Measurements from ENCODE around the gene PIGC. TPM values are rescaled to one million over a fixed set of nuclear protein-coding genes. Genes with fewer than 3 reads are reported as not detected.

The PIGC gene
- total RNA-seq, 1 donor from 2014 or later = 20.4 TPM

DNA sequence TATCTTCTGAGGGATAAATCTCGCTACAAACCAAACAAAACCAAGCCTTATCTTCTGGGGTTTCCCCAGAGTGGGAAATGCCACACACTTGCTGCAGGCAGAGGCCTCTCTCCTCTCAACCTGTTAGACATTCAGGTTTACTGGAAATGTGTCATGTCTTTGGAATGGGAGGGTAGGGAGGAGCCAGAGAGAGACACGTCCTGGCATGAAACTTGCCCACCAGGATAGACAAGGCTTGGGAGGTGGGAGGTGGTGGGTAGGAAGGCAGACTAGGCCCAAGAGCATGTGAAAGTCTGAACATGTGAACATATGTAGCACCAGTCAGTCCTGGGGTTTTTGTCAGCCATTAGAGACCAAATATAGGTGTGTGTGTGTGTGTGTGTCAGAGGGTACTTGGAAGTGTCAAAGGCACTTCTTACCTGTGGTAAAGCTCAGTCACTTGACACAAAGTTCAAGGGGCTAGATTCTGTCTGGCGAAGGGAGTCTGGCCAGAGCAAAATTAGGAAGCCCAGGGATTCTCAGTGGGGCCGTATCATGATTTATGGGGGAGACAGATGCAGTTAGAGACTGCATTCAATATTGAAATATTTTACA is 32.4 kb upstream of the PIGC start:
- H3K27me3 Mint-ChIP-seq = peaks cover 21% of the 10 kb centered on the region
- intact Hi-C loops (cut with micrococcal nuclease) = no loop called here
- H3K27ac Mint-ChIP-seq = no peak overlapping the region
- no peaks in the 10 kb centered on the region for H3K9me3 Mint-ChIP-seq
- no peak for DNase-seq
- no peaks in the 10 kb centered on the region for H3K36me3 Mint-ChIP-seq (ENCODE audit: low read depth)
- no peak overlapping the region for H3K4me3 Mint-ChIP-seq
- peaks cover 6% of the 10 kb centered on the region for H3K4me1 Mint-ChIP-seq

DNA sequence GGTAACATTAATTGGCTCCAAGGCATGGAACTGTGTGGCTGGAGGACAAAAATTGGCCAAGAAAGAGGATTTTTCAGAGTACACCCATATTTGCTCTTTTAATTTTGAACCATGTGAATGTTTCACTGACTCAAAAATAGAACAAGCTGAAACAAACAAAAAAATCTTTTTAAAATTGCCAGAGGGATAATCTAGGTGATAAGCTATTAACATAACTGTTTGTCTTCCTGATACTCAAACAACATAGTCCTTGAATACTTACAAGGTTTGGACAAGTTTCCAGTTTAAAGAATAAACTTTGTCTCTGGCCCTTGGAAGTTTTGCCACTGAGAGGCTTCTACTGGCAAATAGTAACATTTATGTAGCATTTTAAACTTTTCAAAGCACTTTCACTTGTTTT is 30.0 kb upstream of the PIGC start:
- no peak for DNase-seq

DNA sequence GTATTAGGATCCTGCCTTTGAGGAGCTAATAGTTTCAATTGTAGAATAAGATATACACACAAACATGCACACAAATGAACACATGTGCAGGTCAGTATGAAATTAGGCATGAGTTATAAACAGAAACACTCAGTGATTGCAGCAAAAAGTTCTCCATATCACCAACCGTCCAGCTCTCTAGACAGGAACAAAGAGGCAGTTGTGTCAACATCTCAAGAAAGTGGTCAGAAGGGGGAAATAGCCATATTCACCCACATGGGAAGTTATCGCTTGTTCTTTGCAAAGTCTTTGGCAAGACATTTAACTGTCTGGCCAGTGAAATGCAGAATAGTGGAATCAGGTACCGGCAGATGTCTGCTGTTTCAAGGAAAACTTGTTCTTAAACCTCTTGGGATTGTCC is 29.4 kb upstream of the PIGC start:
- H3K36me3 Mint-ChIP-seq (ENCODE audit: low read depth) = no peaks in the 10 kb centered on the region
- DNase-seq = no peak
- no peaks in the 10 kb centered on the region for H3K4me1 Mint-ChIP-seq
- peaks cover 21% of the 10 kb centered on the region for H3K27me3 Mint-ChIP-seq
- no peak overlapping the region for H3K27ac Mint-ChIP-seq
- H3K4me3 Mint-ChIP-seq = no peak overlapping the region
- H3K9me3 Mint-ChIP-seq = no peaks in the 10 kb centered on the region
- intact Hi-C loops (cut with micrococcal nuclease) = no loop called here

More for the DNA sequence above, 30.0 kb upstream of the PIGC start:
- intact Hi-C loops (cut with micrococcal nuclease) = no loop called here
- Mint-ChIP-seq H3K4me1 (no peaks in the 10 kb centered on the region), H3K27me3 (peaks cover 21% of the 10 kb centered on the region), H3K27ac (no peak overlapping the region), H3K9me3 (no peaks in the 10 kb centered on the region), H3K4me3 (no peak overlapping the region), H3K36me3 (ENCODE audit: low read depth) (no peaks in the 10 kb centered on the region)

DNA sequence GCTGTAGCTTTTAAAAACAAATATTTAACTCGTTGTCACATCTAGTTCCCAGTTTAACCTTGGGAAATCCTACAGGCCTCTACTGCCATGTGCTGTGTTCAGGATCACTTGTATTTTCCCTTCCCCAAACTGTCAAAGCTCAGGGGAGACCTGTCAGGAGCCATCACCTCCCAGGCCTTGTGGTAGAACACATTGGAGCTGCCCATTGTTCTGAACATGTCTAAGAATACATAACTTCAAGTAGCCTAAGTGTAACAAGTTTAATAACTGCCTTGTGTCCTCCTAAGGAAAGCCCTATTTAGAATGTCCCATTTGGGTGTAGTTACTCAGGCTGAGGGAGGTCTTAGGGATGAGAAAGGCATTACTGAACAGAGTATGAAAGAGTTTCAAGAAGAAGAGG is 28.6 kb upstream of the PIGC start:
- no peaks in the 10 kb centered on the region for H3K36me3 Mint-ChIP-seq (ENCODE audit: low read depth)
- no peak overlapping the region for H3K4me3 Mint-ChIP-seq
- no peak overlapping the region for H3K27ac Mint-ChIP-seq
- H3K27me3 Mint-ChIP-seq = peaks cover 21% of the 10 kb centered on the region
- DNase-seq = no peak
- no peaks in the 10 kb centered on the region for H3K4me1 Mint-ChIP-seq
- intact Hi-C loops (cut with micrococcal nuclease) = no loop called here
- no peaks in the 10 kb centered on the region for H3K9me3 Mint-ChIP-seq

DNA sequence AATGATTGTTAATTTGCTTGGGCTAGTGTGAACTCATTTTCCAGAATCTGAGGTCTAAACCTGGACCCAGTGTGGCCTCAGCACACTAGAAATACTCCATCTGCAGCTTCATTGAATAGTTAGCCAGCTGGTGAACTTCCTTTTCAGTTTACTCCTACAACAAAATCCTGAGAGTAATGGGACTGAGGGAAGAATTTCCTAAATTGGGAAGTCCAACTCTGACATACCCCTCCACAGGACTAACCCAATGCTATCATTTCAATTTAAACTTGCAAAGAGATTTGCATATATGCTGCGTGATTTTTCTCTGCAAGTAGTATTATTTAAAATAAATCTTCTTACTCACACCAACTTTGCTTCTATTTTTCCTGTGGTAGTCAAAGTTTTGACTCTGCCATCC is 27.8 kb upstream of the PIGC start:
- intact Hi-C loops (cut with micrococcal nuclease) = no loop called here
- H3K9me3 Mint-ChIP-seq = no peaks in the 10 kb centered on the region
- no peak overlapping the region for H3K4me3 Mint-ChIP-seq
- no peak overlapping the region for H3K27ac Mint-ChIP-seq
- DNase-seq = no peak
- peaks cover 21% of the 10 kb centered on the region for H3K27me3 Mint-ChIP-seq
- H3K4me1 Mint-ChIP-seq = no peaks in the 10 kb centered on the region
- H3K36me3 Mint-ChIP-seq (ENCODE audit: low read depth) = no peaks in the 10 kb centered on the region

DNA sequence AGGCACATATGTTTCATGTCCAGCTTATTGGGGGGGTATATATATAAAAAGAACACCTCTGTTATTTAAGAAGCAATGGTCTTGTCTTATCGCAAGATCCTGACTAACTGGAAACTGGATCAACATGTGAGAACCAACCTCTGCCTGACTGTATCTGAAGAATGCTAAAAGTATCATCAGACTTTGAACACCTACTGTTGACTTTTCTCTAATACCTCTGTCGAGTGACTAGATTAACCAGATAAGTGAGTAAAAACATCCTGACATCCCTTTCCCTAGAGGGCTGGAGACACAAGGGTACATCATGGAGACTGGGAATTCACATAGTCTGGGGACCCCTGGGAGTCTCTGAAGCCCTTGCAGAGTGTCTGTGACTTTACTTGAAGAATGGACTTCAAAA is 26.3 kb upstream of the PIGC start:
- Mint-ChIP-seq H3K36me3 (ENCODE audit: low read depth) (no peaks in the 10 kb centered on the region), H3K27me3 (peaks cover 20% of the 10 kb centered on the region), H3K4me3 (no peak overlapping the region)

DNA sequence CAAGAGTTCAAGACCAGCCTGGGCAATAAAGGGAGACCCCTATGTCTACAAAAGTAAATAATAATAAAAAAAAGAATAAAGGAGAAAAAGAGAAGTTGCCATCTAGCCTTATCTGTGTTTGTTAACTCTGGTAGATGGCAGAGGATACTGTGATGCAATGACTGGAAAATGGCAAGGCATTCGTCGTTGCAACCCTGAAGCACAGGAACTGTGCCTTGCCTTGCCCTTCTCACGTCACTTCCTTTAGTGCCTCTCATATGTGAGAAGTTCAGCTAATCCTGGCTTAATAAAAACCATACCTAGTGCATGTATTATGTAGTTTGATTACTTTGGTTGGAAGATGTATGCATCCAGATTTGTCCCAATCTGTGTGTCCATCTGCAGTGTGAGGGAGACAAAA is 25.8 kb upstream of the PIGC start:
- intact Hi-C loops (cut with micrococcal nuclease) = no loop called here

More for the DNA sequence above, 26.3 kb upstream of the PIGC start:
- intact Hi-C loops (cut with micrococcal nuclease) = no loop called here
- no peaks in the 10 kb centered on the region for H3K4me1 Mint-ChIP-seq
- no peaks in the 10 kb centered on the region for H3K9me3 Mint-ChIP-seq
- DNase-seq = no peak
- H3K27ac Mint-ChIP-seq = no peak overlapping the region

DNA sequence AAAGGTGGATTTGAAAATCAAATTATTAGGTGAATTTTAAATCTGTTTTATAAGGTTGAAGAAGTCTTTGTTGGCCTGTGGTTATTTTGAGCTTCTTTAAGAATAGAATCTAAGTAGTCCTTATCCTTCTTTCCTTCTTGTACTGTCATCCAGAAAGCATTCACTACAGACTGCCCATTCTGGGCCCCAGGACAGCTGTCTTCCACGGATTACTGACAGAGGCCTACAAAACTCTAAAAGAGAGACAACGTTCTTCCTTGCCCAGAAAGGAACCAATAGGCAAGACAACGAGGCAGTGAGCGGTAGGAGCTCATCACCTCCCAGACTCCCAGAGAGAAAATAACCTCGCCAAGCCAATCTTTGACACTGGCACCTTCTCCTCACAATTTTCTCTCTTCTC is 24.4 kb upstream of the PIGC start:
- Mint-ChIP-seq H3K9me3 (no peaks in the 10 kb centered on the region), H3K36me3 (ENCODE audit: low read depth) (no peaks in the 10 kb centered on the region), H3K27me3 (peaks cover 11% of the 10 kb centered on the region), H3K4me3 (no peak overlapping the region), H3K27ac (no peak overlapping the region), H3K4me1 (no peaks in the 10 kb centered on the region)
- intact Hi-C loops (cut with micrococcal nuclease) = no loop called here
- DNase-seq = no peak

More for the DNA sequence above, 25.8 kb upstream of the PIGC start:
- Mint-ChIP-seq H3K36me3 (ENCODE audit: low read depth) (no peaks in the 10 kb centered on the region), H3K4me3 (no peak overlapping the region), H3K27me3 (peaks cover 18% of the 10 kb centered on the region), H3K9me3 (no peaks in the 10 kb centered on the region), H3K27ac (no peak overlapping the region), H3K4me1 (no peaks in the 10 kb centered on the region)
- no peak for DNase-seq

DNA sequence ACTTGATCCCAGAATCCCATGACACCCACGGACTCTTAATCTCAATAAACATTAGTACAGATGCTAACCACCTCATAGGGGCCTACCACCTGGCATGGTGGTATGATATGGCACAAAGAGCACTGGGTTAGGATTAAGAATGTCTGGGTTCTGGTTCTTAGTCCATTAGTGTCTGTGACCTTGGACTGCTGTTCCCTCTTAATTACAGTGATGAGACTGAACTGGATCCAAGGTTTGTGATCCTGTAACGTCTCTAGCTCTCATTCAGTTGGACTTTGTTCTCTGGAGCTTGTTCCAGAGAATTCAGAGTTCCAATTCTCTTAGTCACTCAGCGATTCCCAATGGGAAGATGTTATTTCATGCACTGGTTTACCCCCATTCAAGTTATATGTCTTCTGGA is 23.6 kb upstream of the PIGC start:
- Mint-ChIP-seq H3K27ac (no peak overlapping the region), H3K9me3 (no peaks in the 10 kb centered on the region), H3K36me3 (ENCODE audit: low read depth) (no peaks in the 10 kb centered on the region), H3K4me1 (no peaks in the 10 kb centered on the region), H3K27me3 (peaks cover 4% of the 10 kb centered on the region), H3K4me3 (no peak overlapping the region)
- no peak for DNase-seq
- intact Hi-C loops (cut with micrococcal nuclease) = no loop called here

DNA sequence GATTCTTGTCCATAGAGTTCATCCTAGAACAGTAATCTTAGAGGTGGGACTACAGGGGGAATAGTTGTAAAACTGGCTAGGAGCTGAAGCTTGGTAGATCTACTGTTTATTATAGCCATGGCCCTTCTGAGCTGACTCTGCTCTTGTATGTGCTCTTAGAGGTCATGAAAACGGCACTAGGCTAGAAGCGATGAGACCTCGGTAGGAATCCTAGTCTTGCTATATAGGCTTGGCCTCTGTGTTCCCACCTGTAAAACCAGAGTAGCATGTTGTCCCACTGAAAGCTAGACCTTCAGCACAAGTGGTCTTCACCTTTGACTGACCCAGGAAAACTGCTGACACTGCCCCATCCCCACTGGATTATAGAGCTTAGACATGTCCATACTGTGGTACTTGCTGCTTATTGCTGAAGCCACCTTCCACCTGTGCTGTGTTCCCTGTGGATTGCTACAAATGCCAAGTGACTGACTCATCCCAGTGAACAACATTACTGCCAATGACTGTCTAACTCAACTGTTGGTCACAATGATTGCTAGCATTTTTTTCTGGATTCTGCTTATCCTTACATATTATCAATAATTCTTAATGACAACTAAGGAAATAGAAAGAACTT is 23.0 kb upstream of the PIGC start:
- H3K27me3 Mint-ChIP-seq = peaks cover 3% of the 10 kb centered on the region
- DNase-seq = no peak
- intact Hi-C loops (cut with micrococcal nuclease) = no loop called here
- no peaks in the 10 kb centered on the region for H3K36me3 Mint-ChIP-seq (ENCODE audit: low read depth)
- H3K9me3 Mint-ChIP-seq = no peaks in the 10 kb centered on the region
- no peak overlapping the region for H3K27ac Mint-ChIP-seq
- no peaks in the 10 kb centered on the region for H3K4me1 Mint-ChIP-seq
- no peak overlapping the region for H3K4me3 Mint-ChIP-seq

DNA sequence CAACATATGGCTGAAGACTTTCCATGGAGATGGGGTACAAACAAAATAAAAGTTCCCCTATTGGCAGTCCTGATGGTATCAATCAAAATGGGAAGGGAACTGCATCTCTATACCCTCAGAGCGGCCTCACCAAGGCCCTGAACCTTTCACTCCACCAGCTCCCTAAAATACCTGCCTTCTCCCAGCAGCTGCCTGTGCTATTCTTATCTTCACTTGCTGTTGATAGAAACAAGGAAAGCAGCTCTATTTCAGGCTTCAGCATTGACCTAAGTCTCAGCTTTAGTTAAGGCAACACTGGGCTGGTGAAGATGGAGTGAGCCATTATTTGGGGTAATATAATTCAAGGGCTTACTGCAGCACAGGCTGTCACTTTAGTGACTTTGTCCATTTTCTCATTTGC is 21.7 kb upstream of the PIGC start:
- intact Hi-C loops (cut with micrococcal nuclease) = no loop called here
- no peak overlapping the region for H3K4me3 Mint-ChIP-seq
- no peaks in the 10 kb centered on the region for H3K4me1 Mint-ChIP-seq
- no peaks in the 10 kb centered on the region for H3K36me3 Mint-ChIP-seq (ENCODE audit: low read depth)
- peaks cover 7% of the 10 kb centered on the region for H3K27me3 Mint-ChIP-seq
- H3K9me3 Mint-ChIP-seq = no peaks in the 10 kb centered on the region
- no peak for DNase-seq
- H3K27ac Mint-ChIP-seq = no peak overlapping the region

DNA sequence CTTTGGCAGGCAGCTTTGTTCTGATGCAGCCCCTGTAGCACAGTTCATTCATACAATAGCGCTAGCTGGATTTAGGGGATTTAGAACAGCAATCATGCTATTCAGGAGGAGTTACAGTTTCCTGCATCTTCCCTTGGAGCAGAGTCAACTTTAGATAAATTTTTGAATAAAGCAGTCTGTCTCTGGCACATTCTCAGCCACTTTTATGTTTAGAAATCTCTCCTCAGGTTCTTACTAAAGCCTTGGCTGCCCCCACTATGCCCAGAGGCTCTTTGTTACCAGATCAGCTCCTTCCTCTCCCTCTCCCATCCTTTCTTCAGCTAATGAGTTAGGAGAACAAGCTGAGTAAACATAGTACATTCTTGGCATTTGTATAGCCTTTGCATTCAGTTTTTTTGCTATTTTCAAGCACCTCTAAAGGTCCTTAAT is 17.0 kb upstream of the PIGC start:
- Mint-ChIP-seq H3K27ac (no peak overlapping the region), H3K36me3 (ENCODE audit: low read depth) (no peaks in the 10 kb centered on the region), H3K27me3 (peaks cover 25% of the 10 kb centered on the region), H3K9me3 (peaks cover 3% of the 10 kb centered on the region), H3K4me3 (no peak overlapping the region), H3K4me1 (no peaks in the 10 kb centered on the region)
- DNase-seq = no peak
- intact Hi-C loops (cut with micrococcal nuclease) = no loop called here

DNA sequence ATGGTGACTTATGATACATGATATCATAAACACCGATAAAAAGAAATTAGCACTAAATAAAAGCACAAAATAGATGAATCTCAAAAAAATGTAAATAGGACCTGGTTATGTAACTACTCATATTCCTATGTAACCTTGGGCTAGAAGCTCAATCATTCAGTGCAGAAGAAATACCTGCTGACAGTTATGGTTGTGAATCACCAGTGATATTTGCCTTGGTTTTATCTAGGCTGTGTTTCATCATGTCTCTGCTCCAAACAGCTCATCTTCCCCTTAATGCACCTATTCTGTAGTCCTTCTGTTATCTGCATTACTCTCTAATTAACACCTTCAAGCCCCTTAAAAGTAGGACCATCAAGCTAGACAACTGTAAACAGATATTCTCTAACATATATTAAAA is 16.3 kb upstream of the PIGC start:
- Mint-ChIP-seq H3K27ac (no peak overlapping the region), H3K27me3 (peaks cover 25% of the 10 kb centered on the region), H3K9me3 (peaks cover 3% of the 10 kb centered on the region), H3K4me3 (no peak overlapping the region), H3K4me1 (no peaks in the 10 kb centered on the region), H3K36me3 (ENCODE audit: low read depth) (no peaks in the 10 kb centered on the region)
- no peak for DNase-seq
- intact Hi-C loops (cut with micrococcal nuclease) = no loop called here

DNA sequence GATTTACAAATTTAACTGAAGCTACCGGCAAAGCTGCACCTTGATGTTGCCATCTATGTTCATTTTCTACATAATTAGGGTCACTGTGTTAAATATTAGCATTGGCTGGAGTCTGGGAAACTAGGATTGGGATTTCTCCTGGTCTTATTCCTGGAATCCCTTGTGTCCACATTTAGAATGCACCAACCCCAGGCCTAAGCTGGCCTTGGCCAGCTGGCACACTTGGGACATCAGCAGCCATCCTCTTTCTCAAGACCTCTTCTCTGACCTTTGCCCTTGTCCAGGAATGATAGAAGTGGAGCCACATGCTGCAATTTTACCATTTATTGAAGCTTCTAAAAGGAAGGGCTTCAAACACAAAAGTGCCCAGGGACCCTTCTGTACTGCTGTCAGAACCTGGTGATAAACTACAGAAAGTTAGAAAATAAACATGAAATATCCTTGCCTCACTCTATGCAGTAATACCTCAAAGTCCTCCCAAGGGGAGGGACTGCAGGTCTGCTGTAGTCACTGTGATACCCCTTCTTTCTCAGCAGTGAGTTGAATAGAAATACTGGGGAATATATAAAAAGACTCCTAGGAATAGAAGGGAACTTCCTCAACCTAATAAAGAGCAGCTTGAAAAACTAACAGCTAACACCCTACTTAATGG is 13.7 kb upstream of the PIGC start:
- Mint-ChIP-seq H3K27me3 (peaks cover 26% of the 10 kb centered on the region), H3K4me1 (peaks cover 3% of the 10 kb centered on the region)

More for the DNA sequence above, 13.7 kb upstream of the PIGC start:
- no peak for DNase-seq
- H3K36me3 Mint-ChIP-seq (ENCODE audit: low read depth) = no peaks in the 10 kb centered on the region
- intact Hi-C loops (cut with micrococcal nuclease) = no loop called here
- no peak overlapping the region for H3K4me3 Mint-ChIP-seq
- H3K27ac Mint-ChIP-seq = no peak overlapping the region
- peaks cover 3% of the 10 kb centered on the region for H3K9me3 Mint-ChIP-seq
